HCT116 (cell line): ENCODE measurements around the gene PPFIA2. TPM values are rescaled to one million over a fixed set of nuclear protein-coding genes. Genes with fewer than 3 reads are reported as not detected.

Experiments
- ATAC-seq: fragments of 200-7000 bp; cut with Tn5 transposase; 2 replicates; pipeline ENCODE4 v1.9.1; 2020; ENCODE audit warnings: mild to moderate bottlenecking, moderate library complexity
- BruUV-seq: library from RNA; stranded (reverse); fragments of 400-500 nt; replicated peaks from 2 replicates; lab custom pipeline; 2021; lab: Mats Ljungman, UMichigan
- CTCF ChIA-PET: fragments of 300-600 bp; sonication (Branson Sonifier 250); formaldehyde crosslinking; loops from one replicate; lab custom pipeline; 2021; ENCODE audit warnings: antibody characterized with exemption; lab: Charles Lee
- POLR2A ChIA-PET: fragments of 300-600, 350-600 bp; sonication (Branson Sonifier 250); formaldehyde crosslinking; loops from one replicate; lab custom pipeline; 2021; ENCODE audit warnings: antibody characterized with exemption; lab: Charles Lee
- RAD21 ChIA-PET, 2 experiments: fragments of 300-600 bp; sonication (Branson Sonifier 250); formaldehyde crosslinking; loops; one replicate each; lab custom pipeline; 2023; ENCODE audit warnings: low total read pairs in 2 of 2; ENCODE audit not compliant: uncharacterized antibody in 2 of 2, unreplicated experiment in 2 of 2, low non-redundant PET in 1 of 2; lab: Charles Lee
- DNase-seq: peaks from one replicate; pipeline ENCODE4 v3.0.0-alpha.2; 2010; ENCODE audit warnings: low read depth, low spot score
- H2AFZ ChIP-seq: fragments of 200-600 bp; shearing (Covaris generic), sonication (generic); 2 replicates; pipeline ENCODE4 v1.6.1; 2017; ENCODE audit warnings: low read depth, mixed run types, mixed read lengths, antibody characterized with exemption, low read length; ENCODE audit not compliant: poor library complexity, severe bottlenecking
- H3K27ac ChIP-seq: 2 replicates; pipeline ENCODE4 v1.5.1; 2012; ENCODE audit warnings: low read depth, low read length
- H3K27me3 ChIP-seq: fragments of 200-600 bp; sonication (generic); 2 replicates; pipeline ENCODE4 v1.6.1; 2016; ENCODE audit warnings: mixed run types, low read length, mixed read lengths; ENCODE audit not compliant: insufficient read depth
- H3K36me3 ChIP-seq, 2 experiments: fragments of 200-500 bp in 1 of 2; fragments of 200-600 bp in 1 of 2; sonication (Bioruptor generic) in 1 of 2; sonication (generic) in 1 of 2; 2 replicates each; pipeline versions ENCODE4 v1.5.1 to v1.6.1; 2014 to 2016; ENCODE audit warnings: low read length in 2 of 2, inconsistent platforms in 1 of 2, mixed read lengths in 1 of 2, mixed run types in 1 of 2; ENCODE audit not compliant: insufficient read depth in 2 of 2, control insufficient read depth in 1 of 2
- H3K4me1 ChIP-seq, 2 experiments: fragments of 200-600 bp in 1 of 2; sonication (generic) in 1 of 2; 2 replicates each; pipeline versions ENCODE4 v1.5.1 to v1.6.1; 2012 to 2017; ENCODE audit warnings: low read length in 2 of 2, inconsistent platforms in 1 of 2, mild to moderate bottlenecking in 1 of 2, mixed read lengths in 1 of 2, mixed run types in 1 of 2, moderate library complexity in 1 of 2; ENCODE audit not compliant: insufficient read depth in 2 of 2, control insufficient read depth in 1 of 2
- H3K4me2 ChIP-seq: fragments of 200-600 bp; sonication (generic); 2 replicates; pipeline ENCODE4 v1.6.1; 2017; ENCODE audit warnings: mixed run types, low read length, mixed read lengths
- H3K4me3 ChIP-seq, 2 experiments: fragments of 200-600 bp in 1 of 2; sonication (generic) in 1 of 2; replicated peaks in 1 of 2; 2 replicates each; pipeline ENCODE4 v1.5.1; 2011 to 2016; ENCODE audit warnings: low read length in 2 of 2, control low read depth in 1 of 2, low read depth in 1 of 2, mild to moderate bottlenecking in 1 of 2, mixed read lengths in 1 of 2, mixed run types in 1 of 2
- H3K79me2 ChIP-seq: fragments of 200-600 bp; sonication (generic); 2 replicates; pipeline ENCODE4 v1.6.1; 2017; ENCODE audit warnings: mild to moderate bottlenecking, mixed run types, low read length, moderate library complexity, mixed read lengths; ENCODE audit not compliant: insufficient read depth
- H3K9ac ChIP-seq: fragments of 200-600 bp; sonication (generic); 2 replicates; pipeline ENCODE4 v1.6.1; 2016; ENCODE audit warnings: low read length, mixed read lengths
- H3K9me2 ChIP-seq: fragments of 200-600 bp; sonication (generic), shearing (Covaris generic); 2 replicates; pipeline ENCODE4 v1.6.1; 2017; ENCODE audit warnings: mixed run types, mild to moderate bottlenecking, moderate library complexity; ENCODE audit not compliant: insufficient read depth
- H3K9me3 ChIP-seq, 2 experiments: fragments of 200-500 bp in 1 of 2; fragments of 200-600 bp in 1 of 2; sonication (Bioruptor generic) in 1 of 2; sonication (generic) in 1 of 2; 2 replicates each; pipeline ENCODE4 v1.6.1; 2014 to 2017; ENCODE audit warnings: low read length in 2 of 2, mixed read lengths in 2 of 2, inconsistent platforms in 1 of 2, low read depth in 1 of 2, mild to moderate bottlenecking in 1 of 2, mixed run types in 1 of 2, moderate library complexity in 1 of 2; ENCODE audit not compliant: control insufficient read depth in 1 of 2, insufficient read depth in 1 of 2
- H4K20me1 ChIP-seq: fragments of 200-600 bp; sonication (generic), shearing (Covaris generic); 2 replicates; pipeline ENCODE4 v1.6.1; 2017; ENCODE audit warnings: mixed run types, mild to moderate bottlenecking, moderate library complexity; ENCODE audit not compliant: insufficient read depth
- CBX3 ChIP-seq: IDR thresholded peaks from 2 replicates; pipeline ENCODE4 v1.6.1; 2012; ENCODE audit warnings: low read depth
- CEBPB ChIP-seq: IDR thresholded peaks from 2 replicates; pipeline ENCODE4 v1.6.1; 2012; ENCODE audit warnings: low read depth
- EGR1 ChIP-seq: IDR thresholded peaks from 2 replicates; pipeline ENCODE4 v1.6.1; 2012; ENCODE audit warnings: low read depth
- FOSL1 ChIP-seq: IDR thresholded peaks from 2 replicates; pipeline ENCODE4 v1.6.1; 2012; ENCODE audit warnings: low read depth
- JUND ChIP-seq: IDR thresholded peaks from 2 replicates; pipeline ENCODE4 v1.6.1; 2012
- SP1 ChIP-seq: IDR thresholded peaks from 2 replicates; pipeline ENCODE4 v1.6.1; 2012; ENCODE audit warnings: low read depth
- SRF ChIP-seq: IDR thresholded peaks from 2 replicates; pipeline ENCODE4 v1.6.1; 2012; ENCODE audit warnings: low read depth
- TCF7L2 ChIP-seq: IDR thresholded peaks from 2 replicates; pipeline ENCODE4 v1.7.0; 2011; ENCODE audit warnings: borderline replicate concordance, inconsistent platforms; ENCODE audit not compliant: insufficient read depth, insufficient read length; ENCODE audit errors: extremely low read depth
- ZFX ChIP-seq: fragments of 450-650 bp; IDR thresholded peaks from 2 replicates; pipeline ENCODE4 v1.6.1; 2017
- ZNF274 ChIP-seq: fragments of 200-500 bp; sonication (Bioruptor generic); IDR thresholded peaks from 2 replicates; pipeline ENCODE4 v1.6.1; 2014; ENCODE audit warnings: mild to moderate bottlenecking, low read depth, low read length, inconsistent platforms
- intact Hi-C: fragments of 100-400 bp; cut with micrococcal nuclease; formaldehyde crosslinking; loops from 2 replicates; pipeline ENCODE4 v1.10.0; 2022
- total RNA-seq: library from RNA; stranded (reverse); gene quantifications from one replicate; pipeline ENCODE4 v1.2.1, GENCODE V29; 2021; ENCODE audit not compliant: unreplicated experiment
- TF ChIP-seq, protein P1 (sequence below), 3 experiments: fragments of 200-600 bp in 1 of 3; sonication (generic) in 1 of 3; IDR thresholded peaks in 2 of 3; conservative IDR thresholded peaks in 1 of 3; 2 replicates each; pipeline ENCODE4 v1.5.1; 2012 to 2017; ENCODE audit warnings: low read depth in 2 of 3, low read length in 2 of 3, antibody characterized with exemption in 1 of 3, borderline replicate concordance in 1 of 3, control low read depth in 1 of 3, mild to moderate bottlenecking in 1 of 3, mixed read lengths in 1 of 3, mixed run types in 1 of 3, moderate library complexity in 1 of 3; ENCODE audit not compliant: insufficient read depth in 1 of 3
- TF ChIP-seq, protein P2 (sequence below): IDR thresholded peaks from 2 replicates; pipeline ENCODE4 v1.6.1; 2012
- TF ChIP-seq, protein P3 (sequence below): IDR thresholded peaks from 2 replicates; pipeline ENCODE4 v1.6.1; 2011; ENCODE audit warnings: mild to moderate bottlenecking, low read length, moderate library complexity; ENCODE audit not compliant: insufficient replicate concordance; ENCODE audit errors: extremely low read depth
- TF ChIP-seq, protein P4 (sequence below): IDR thresholded peaks from 2 replicates; pipeline ENCODE4 v1.6.1; 2012

PPFIA2 gene
- total RNA-seq, 1 experiment from 2014 or later = not detected

DNA sequence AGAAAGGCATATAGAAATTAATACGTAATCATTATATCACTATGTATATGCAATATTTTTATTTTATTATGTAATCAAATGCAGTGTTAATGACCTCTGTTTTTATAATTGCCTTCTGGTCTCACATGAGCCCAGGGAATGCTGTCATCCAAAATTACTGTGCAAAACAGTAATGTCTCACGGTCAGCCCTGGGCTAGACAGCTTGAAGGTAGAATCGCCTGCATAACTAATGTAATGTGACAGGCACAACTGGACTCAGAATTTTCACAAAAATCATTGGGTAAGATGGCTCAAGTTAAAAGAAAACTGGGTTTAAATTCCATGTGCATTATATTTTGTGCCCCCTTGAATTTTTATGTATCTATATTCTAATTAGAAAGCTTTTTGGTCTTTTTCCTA, 293.3 kb downstream of the PPFIA2 start:
- H3K9me2 ChIP-seq = 0 out of 2 replicates have a peak, but pooled peaks cover 4% of the 10 kb centered on the region
- ChIA-PET RAD21 (no interaction called here), POLR2A (no interaction called here), CTCF (no interaction called here)
- H3K9me3 ChIP-seq = no peaks in the 10 kb centered on the region
- H3K4me1 ChIP-seq = no peaks in the 10 kb centered on the region
- no peaks in the 10 kb centered on the region for H4K20me1 ChIP-seq
- intact Hi-C loops = no loop called here
- no peaks in the 10 kb centered on the region for H3K27me3 ChIP-seq
- DNase-seq (no peak), ATAC-seq (no peak)
- no peak overlapping the region for H3K4me3 ChIP-seq
- H3K9ac ChIP-seq = no peak overlapping the region
- H3K36me3 ChIP-seq = no peaks in the 10 kb centered on the region
- BruUV-seq = no TSS peak
- no peak overlapping the region for H3K4me2 ChIP-seq
- no peak for TF ChIP-seq SP1
- no peak overlapping the region for H2AFZ ChIP-seq
- H3K79me2 ChIP-seq = no peaks in the 10 kb centered on the region
- H3K27ac ChIP-seq = no peak overlapping the region

- 0 out of 2 replicates have a peak, but pooled peaks cover 4% of the 10 kb centered on the region for H3K9me2 ChIP-seq
- no peak overlapping the region for H2AFZ ChIP-seq
- DNase-seq (no peak), ATAC-seq (no peak)
- H3K4me3 ChIP-seq = no peak overlapping the region
- RAD21 ChIA-PET = no interaction called here
- no peaks in the 10 kb centered on the region for H3K79me2 ChIP-seq
- H3K4me2 ChIP-seq = no peak overlapping the region
- H3K4me1 ChIP-seq = no peaks in the 10 kb centered on the region
- no peak overlapping the region for H3K9ac ChIP-seq
- CTCF ChIA-PET = interaction anchor here (1.0 kb wide), 1 partner anchor 14 kb away, joined by 3 read pairs; no protein-coding TSS in a partner anchor
- H3K27me3 ChIP-seq = no peaks in the 10 kb centered on the region
- H3K27ac ChIP-seq = no peak overlapping the region
- no TSS peak for BruUV-seq
- POLR2A ChIA-PET = no interaction called here
- no peaks in the 10 kb centered on the region for H3K9me3 ChIP-seq
- H3K36me3 ChIP-seq = no peaks in the 10 kb centered on the region
- intact Hi-C loops = no loop called here
- H4K20me1 ChIP-seq = no peaks in the 10 kb centered on the region
- TF ChIP-seq CEBPB (no peak), JUND (no peak), ZNF274 (no peak), EGR1 (no peak), ZFX (no peak), CBX3 (no peak), TCF7L2 (no peak), FOSL1 (no peak), SRF (no peak)
- TF ChIP-seq, protein P1, sequence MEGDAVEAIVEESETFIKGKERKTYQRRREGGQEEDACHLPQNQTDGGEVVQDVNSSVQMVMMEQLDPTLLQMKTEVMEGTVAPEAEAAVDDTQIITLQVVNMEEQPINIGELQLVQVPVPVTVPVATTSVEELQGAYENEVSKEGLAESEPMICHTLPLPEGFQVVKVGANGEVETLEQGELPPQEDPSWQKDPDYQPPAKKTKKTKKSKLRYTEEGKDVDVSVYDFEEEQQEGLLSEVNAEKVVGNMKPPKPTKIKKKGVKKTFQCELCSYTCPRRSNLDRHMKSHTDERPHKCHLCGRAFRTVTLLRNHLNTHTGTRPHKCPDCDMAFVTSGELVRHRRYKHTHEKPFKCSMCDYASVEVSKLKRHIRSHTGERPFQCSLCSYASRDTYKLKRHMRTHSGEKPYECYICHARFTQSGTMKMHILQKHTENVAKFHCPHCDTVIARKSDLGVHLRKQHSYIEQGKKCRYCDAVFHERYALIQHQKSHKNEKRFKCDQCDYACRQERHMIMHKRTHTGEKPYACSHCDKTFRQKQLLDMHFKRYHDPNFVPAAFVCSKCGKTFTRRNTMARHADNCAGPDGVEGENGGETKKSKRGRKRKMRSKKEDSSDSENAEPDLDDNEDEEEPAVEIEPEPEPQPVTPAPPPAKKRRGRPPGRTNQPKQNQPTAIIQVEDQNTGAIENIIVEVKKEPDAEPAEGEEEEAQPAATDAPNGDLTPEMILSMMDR (IDR thresholded peaks at IDR 0.05 in 2 of 3, conservative IDR thresholded peaks at IDR 0.05 in 1 of 3; ENCODE audit: borderline replicate concordance in 1 of 3, insufficient read depth in 1 of 3, low read depth in 2 of 3, low read length in 2 of 3) = no peak
- TF ChIP-seq, protein P2, sequence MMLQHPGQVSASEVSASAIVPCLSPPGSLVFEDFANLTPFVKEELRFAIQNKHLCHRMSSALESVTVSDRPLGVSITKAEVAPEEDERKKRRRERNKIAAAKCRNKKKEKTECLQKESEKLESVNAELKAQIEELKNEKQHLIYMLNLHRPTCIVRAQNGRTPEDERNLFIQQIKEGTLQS = no peak
- TF ChIP-seq, protein P3, sequence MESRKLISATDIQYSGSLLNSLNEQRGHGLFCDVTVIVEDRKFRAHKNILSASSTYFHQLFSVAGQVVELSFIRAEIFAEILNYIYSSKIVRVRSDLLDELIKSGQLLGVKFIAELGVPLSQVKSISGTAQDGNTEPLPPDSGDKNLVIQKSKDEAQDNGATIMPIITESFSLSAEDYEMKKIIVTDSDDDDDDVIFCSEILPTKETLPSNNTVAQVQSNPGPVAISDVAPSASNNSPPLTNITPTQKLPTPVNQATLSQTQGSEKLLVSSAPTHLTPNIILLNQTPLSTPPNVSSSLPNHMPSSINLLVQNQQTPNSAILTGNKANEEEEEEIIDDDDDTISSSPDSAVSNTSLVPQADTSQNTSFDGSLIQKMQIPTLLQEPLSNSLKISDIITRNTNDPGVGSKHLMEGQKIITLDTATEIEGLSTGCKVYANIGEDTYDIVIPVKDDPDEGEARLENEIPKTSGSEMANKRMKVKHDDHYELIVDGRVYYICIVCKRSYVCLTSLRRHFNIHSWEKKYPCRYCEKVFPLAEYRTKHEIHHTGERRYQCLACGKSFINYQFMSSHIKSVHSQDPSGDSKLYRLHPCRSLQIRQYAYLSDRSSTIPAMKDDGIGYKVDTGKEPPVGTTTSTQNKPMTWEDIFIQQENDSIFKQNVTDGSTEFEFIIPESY = no peak
- TF ChIP-seq, protein P4, sequence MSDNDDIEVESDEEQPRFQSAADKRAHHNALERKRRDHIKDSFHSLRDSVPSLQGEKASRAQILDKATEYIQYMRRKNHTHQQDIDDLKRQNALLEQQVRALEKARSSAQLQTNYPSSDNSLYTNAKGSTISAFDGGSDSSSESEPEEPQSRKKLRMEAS = no peak
Observed at GRCh38 chr12:81465191-81465590, 294.0 kb downstream of the PPFIA2 start.
